Measurements from ENCODE around the gene IGFBP1. TPM values are rescaled to one million over a fixed set of nuclear protein-coding genes. Genes with fewer than 3 reads are reported as not detected.

IGFBP1 gene
- total RNA-seq, 3 donors from 2014 or later (not counting 1 experiment from before 2014, with no cell fraction given): not detected

DNA sequence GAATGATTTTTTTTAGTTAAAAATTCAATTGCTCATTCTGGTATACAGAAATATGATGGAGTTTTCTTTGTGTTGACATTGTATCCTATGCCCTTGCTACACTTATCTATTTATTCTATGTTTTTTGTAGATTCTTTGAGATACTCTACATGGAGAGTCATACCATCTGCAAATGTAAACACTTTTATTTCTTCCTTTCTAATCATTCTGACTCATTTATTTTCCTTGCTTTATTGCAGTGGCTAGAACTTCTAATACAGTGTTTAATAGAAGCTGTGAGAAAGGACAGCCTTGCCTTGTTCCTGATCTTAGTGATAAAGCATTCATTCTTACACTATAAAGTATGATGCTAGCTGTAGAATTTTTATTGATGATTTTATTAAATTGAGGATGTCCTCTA lies 42.7 kb downstream of the IGFBP1 start:
- no peak for DNase-seq

DNA sequence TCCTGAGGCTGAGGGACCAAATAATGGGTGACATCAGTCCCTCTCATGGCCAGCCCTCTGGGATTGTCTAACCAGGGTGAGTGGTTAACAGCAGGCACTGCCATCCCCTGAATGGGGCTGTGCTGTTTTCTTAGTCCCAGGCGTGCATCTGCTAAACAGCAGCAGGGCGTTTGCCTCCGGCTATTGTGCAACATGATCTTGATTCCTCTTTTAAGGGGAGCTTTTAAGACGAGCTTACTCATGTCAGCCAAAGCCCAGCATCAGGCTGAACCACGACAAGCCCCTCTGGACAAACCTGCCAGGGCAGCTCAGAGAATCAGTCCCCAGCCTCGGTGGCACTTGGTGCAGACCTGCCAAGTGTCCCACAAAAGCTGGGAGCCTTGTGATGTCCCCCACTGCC lies 49.0 kb downstream of the IGFBP1 start:
- intact Hi-C loops (cut with micrococcal nuclease): no loop called here
- H3K36me3 ChIP-seq (ENCODE audit: control insufficient read depth, insufficient read depth, low read length): no peaks in the 10 kb centered on the region
- H3K9me3 ChIP-seq (ENCODE audit: control insufficient read depth, insufficient read depth, low read length): peaks cover 10% of the 10 kb centered on the region
- Mint-ChIP-seq H3K4me3 (no peak overlapping the region), H3K36me3 (no peaks in the 10 kb centered on the region), H3K4me1 (peaks cover 5 to 11% of the 10 kb centered on the region in 2 donors), H3K27ac (no peak overlapping the region), H3K27me3 (ENCODE audit: low read depth in 2 of 2) (peaks cover under 1 to 16% of the 10 kb centered on the region in 2 donors), H3K9me3 (peaks cover 4% of the 10 kb centered on the region in 2 donors)
- TF ChIP-seq, protein P1, sequence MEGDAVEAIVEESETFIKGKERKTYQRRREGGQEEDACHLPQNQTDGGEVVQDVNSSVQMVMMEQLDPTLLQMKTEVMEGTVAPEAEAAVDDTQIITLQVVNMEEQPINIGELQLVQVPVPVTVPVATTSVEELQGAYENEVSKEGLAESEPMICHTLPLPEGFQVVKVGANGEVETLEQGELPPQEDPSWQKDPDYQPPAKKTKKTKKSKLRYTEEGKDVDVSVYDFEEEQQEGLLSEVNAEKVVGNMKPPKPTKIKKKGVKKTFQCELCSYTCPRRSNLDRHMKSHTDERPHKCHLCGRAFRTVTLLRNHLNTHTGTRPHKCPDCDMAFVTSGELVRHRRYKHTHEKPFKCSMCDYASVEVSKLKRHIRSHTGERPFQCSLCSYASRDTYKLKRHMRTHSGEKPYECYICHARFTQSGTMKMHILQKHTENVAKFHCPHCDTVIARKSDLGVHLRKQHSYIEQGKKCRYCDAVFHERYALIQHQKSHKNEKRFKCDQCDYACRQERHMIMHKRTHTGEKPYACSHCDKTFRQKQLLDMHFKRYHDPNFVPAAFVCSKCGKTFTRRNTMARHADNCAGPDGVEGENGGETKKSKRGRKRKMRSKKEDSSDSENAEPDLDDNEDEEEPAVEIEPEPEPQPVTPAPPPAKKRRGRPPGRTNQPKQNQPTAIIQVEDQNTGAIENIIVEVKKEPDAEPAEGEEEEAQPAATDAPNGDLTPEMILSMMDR (IDR thresholded peaks at IDR 0.05): no peak
- no peak for DNase-seq
- no peak for ATAC-seq
- WGBS (ENCODE audit: insufficient coverage): 63% methylated on average over 6 of the region's 6 CpGs
- no peaks in the 10 kb centered on the region for H3K27me3 ChIP-seq (ENCODE audit: control insufficient read depth, insufficient read depth, low read length)
- H3K4me1 ChIP-seq (ENCODE audit: control insufficient read depth, insufficient read depth, low read length): peaks cover 13% of the 10 kb centered on the region
- H3K4me3 ChIP-seq (ENCODE audit: low read length): no peak overlapping the region
- H3K27ac ChIP-seq (ENCODE audit: low read length): no peak overlapping the region

More for the DNA sequence above, 42.7 kb downstream of the IGFBP1 start:
- TF ChIP-seq, protein P1 (IDR thresholded peaks at IDR 0.05): no peak
- H3K4me3 Mint-ChIP-seq: no peak overlapping the region
- H3K27me3 Mint-ChIP-seq (ENCODE audit: low read depth in 2 of 2): peaks cover 13 to 26% of the 10 kb centered on the region in 2 donors
- H3K27ac Mint-ChIP-seq: no peak overlapping the region
- H3K36me3 ChIP-seq (ENCODE audit: control insufficient read depth, insufficient read depth, low read length): no peaks in the 10 kb centered on the region
- no peak for ATAC-seq
- intact Hi-C loops (cut with micrococcal nuclease): no loop called here
- no peaks in the 10 kb centered on the region for H3K36me3 Mint-ChIP-seq
- no peaks in the 10 kb centered on the region for H3K4me1 Mint-ChIP-seq
- no peaks in the 10 kb centered on the region for H3K9me3 ChIP-seq (ENCODE audit: control insufficient read depth, insufficient read depth, low read length)
- H3K4me1 ChIP-seq (ENCODE audit: control insufficient read depth, insufficient read depth, low read length): no peaks in the 10 kb centered on the region
- no peak overlapping the region for H3K27ac ChIP-seq (ENCODE audit: low read length)
- H3K9me3 Mint-ChIP-seq: no peaks in the 10 kb centered on the region
- no peaks in the 10 kb centered on the region for H3K27me3 ChIP-seq (ENCODE audit: control insufficient read depth, insufficient read depth, low read length)
- H3K4me3 ChIP-seq (ENCODE audit: low read length): no peak overlapping the region

DNA sequence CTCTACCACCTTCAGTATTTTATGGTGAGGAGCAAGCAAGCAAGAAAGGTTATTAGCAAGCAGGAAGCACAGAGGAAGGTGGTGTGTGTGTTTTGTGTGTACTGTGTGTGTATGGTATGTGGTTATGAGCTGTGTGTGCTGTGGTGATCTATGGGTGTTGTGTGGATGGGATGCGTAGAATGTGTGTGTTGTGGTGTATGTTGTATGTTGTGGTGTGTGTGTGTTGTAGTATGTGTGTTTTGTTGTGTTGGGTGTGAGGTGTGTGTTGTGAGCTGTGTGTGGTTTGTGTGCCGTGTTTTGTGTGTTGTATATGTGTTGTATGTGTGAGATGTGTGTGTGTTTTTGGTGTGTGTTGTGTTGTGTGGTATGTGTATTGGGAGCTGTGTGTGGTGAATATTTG lies 49.6 kb downstream of the IGFBP1 start:
- TF ChIP-seq, protein P1 (IDR thresholded peaks at IDR 0.05): no peak
- Histone ChIP-seq H3K27me3 (ENCODE audit: control insufficient read depth, insufficient read depth, low read length) (no peaks in the 10 kb centered on the region), H3K9me3 (ENCODE audit: control insufficient read depth, insufficient read depth, low read length) (peaks cover 10% of the 10 kb centered on the region), H3K27ac (ENCODE audit: low read length) (no peak overlapping the region), H3K4me1 (ENCODE audit: control insufficient read depth, insufficient read depth, low read length) (peaks cover 13% of the 10 kb centered on the region), H3K36me3 (ENCODE audit: control insufficient read depth, insufficient read depth, low read length) (no peaks in the 10 kb centered on the region), H3K4me3 (ENCODE audit: low read length) (no peak overlapping the region)
- ATAC-seq: no peak
- no peak overlapping the region for H3K4me3 Mint-ChIP-seq
- WGBS (ENCODE audit: insufficient coverage): 83% methylated on average over 2 of the region's 2 CpGs
- H3K4me1 Mint-ChIP-seq: peaks cover 5 to 11% of the 10 kb centered on the region in 2 donors
- H3K9me3 Mint-ChIP-seq: peaks cover 4% of the 10 kb centered on the region in 2 donors
- intact Hi-C loops (cut with micrococcal nuclease): no loop called here
- no peaks in the 10 kb centered on the region for H3K36me3 Mint-ChIP-seq
- no peak for DNase-seq
- peaks cover 0 to 15% of the 10 kb centered on the region in 2 donors for H3K27me3 Mint-ChIP-seq (ENCODE audit: low read depth in 2 of 2)
- H3K27ac Mint-ChIP-seq: no peak overlapping the region

DNA sequence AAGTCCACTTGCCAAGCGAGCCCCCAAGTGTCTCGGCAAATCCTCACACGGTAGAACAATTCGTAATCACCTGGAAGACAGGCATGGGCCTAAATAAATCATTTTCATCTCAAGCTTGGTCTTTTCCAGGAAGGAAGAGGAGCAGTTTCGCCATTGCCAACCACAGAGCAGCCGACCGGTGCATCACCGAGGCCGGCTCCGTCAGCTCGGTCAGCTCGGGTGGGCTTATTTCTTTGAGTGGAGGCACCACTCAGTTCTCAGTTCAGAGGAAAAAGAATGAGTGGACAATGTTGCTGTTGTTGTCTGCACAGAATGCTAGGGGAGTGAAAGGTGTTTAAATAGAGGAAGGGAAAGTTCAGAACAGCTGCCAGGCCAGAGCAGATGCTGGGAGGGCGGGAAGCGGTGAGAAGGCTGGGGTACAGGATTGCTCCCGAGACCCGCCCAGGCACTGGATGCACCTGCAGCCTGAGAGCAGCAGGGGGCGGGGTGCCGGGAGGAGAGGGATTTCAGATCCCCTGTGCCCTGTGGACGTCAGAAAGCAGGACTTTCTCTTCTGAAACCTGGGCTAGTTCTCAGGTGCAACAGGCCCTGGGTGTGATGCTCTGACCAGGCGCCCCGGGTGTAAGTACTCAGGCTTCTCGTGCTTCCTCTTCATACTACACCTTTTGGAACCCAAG lies 50.5 kb downstream of the IGFBP1 start:
- H3K27me3 Mint-ChIP-seq (ENCODE audit: low read depth in 2 of 2): peaks cover 0 to 9% of the 10 kb centered on the region in 2 donors
- H3K4me1 ChIP-seq (ENCODE audit: control insufficient read depth, insufficient read depth, low read length): peaks cover 13% of the 10 kb centered on the region
- TF ChIP-seq, protein P1 (IDR thresholded peaks at IDR 0.05): no peak
- DNase-seq: no peak
- 87% methylated on average over 22 of the region's 22 CpGs for WGBS (ENCODE audit: insufficient coverage)
- H3K9me3 Mint-ChIP-seq: peaks cover 4% of the 10 kb centered on the region in 2 donors
- H3K27ac Mint-ChIP-seq: no peak overlapping the region
- H3K9me3 ChIP-seq (ENCODE audit: control insufficient read depth, insufficient read depth, low read length): peaks cover 10% of the 10 kb centered on the region
- no peaks in the 10 kb centered on the region for H3K27me3 ChIP-seq (ENCODE audit: control insufficient read depth, insufficient read depth, low read length)
- no peak overlapping the region for H3K4me3 Mint-ChIP-seq
- intact Hi-C loops (cut with micrococcal nuclease): no loop called here
- no peaks in the 10 kb centered on the region for H3K36me3 Mint-ChIP-seq
- H3K36me3 ChIP-seq (ENCODE audit: control insufficient read depth, insufficient read depth, low read length): no peaks in the 10 kb centered on the region
- peaks cover 5 to 11% of the 10 kb centered on the region in 2 donors for H3K4me1 Mint-ChIP-seq
- H3K27ac ChIP-seq (ENCODE audit: low read length): no peak overlapping the region
- no peak for ATAC-seq
- no peak overlapping the region for H3K4me3 ChIP-seq (ENCODE audit: low read length)

Measured in natural killer cell (primary cell).